GM10847 (cell line): ENCODE results near the gene IFT88.

Experiments
- POLR2A ChIP-seq: IDR thresholded peaks from 2 replicates; pipeline ENCODE4 v1.6.1; 2011; ENCODE audit not compliant: insufficient read length; ENCODE audit errors: extremely low read depth

Gene IFT88

DNA sequence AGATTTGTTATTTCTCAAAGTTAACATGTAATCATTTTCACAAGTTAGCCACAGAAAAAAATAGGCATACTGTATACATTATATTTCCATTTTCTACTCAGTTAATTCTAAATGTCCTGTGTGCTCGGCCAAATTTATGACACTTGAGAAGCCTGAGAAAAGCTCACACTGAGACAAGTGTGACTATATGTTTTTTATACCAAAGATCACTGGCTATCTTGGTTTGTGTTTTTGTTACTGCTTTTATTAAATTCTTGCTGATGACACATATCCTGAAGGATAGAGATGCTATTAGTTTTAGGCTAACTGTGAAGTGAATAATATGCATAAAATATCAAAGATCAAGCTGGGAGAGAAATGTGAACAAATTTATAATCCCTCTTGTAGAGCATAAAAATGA lies 87.2 kb downstream of the IFT88 start:
- no peak for TF ChIP-seq POLR2A

GRCh38 chr13:20658451-20659040 lies 91.6 kb downstream of the IFT88 start:
- TF ChIP-seq POLR2A: no peak

GRCh38 chr13:20664351-20664750 lies 97.4 kb downstream of the IFT88 start:
- no peak for TF ChIP-seq POLR2A

GRCh38 chr13:20666948-20667347 lies 100.0 kb downstream of the IFT88 start:
- no peak for TF ChIP-seq POLR2A

GRCh38 chr13:20667857-20668437 lies 101.0 kb downstream of the IFT88 start:
- TF ChIP-seq POLR2A: no peak

- no peak for TF ChIP-seq POLR2A
Observed at GRCh38 chr13:20669162-20669561, 102.2 kb downstream of the IFT88 start.

- TF ChIP-seq POLR2A: no peak
Observed at GRCh38 chr13:20671789-20672188, 104.8 kb downstream of the IFT88 start.

DNA sequence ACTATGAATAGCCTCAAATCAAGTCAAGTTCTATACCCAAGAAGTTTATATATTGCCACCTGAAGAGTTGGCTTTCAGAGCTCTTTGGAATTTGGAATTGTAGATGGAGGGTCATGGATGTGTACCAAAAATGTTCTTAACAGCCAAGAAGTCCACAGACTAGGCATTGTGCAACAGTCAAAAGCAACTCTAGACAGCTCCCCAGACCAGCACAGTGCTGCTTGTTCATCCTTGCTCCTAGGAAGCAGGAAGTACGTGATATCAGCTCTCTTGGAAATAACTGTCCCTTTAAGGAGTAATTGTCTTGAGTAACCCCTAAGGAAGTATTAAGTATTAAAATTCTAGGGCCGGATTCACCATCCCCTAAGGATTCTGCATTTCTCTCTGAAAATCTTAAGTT lies 105.8 kb downstream of the IFT88 start:
- no peak for TF ChIP-seq POLR2A

DNA sequence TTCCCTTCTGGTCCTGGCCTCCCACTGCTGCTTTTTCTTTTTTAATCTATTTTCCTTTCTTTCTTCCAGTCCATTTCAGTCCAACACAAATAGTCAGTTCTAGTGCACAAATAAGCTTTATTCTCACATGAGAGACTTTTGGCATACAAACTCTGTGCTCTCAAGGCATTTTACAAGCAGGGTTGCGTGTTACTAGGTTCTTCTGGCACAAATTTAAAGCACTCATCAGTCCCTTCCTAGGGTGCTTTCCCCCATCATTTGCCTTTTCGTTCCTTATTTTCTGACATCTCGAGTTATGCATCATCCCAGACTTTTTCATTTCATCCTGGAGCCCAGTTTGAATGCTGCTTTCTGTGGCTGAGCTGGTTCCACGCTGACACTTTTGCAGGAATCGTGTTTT lies 106.8 kb downstream of the IFT88 start:
- TF ChIP-seq POLR2A: no peak

GRCh38 chr13:20676213-20676612 lies 109.3 kb downstream of the IFT88 start:
- no peak for TF ChIP-seq POLR2A

DNA sequence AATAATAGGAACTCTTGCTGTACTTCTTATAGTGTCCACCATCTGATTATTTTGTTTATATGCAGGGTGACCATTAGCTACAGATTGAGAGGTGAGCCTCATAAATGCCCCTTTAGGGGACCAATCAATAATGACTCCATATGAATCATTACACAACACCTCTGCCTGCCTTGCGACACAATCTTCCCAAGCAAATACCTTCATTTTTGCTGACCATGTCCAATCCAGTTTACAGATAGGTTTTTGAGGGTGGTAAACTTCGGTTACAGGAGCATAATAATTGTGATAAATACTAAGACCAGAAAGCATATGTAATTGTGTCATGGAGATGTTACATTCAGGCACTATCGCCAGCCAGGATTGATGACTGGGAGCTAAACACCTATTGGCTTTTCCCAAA lies 112.9 kb downstream of the IFT88 start:
- TF ChIP-seq POLR2A: no peak

GRCh38 chr13:20680416-20681080 lies 113.6 kb downstream of the IFT88 start:
- TF ChIP-seq POLR2A: no peak

DNA sequence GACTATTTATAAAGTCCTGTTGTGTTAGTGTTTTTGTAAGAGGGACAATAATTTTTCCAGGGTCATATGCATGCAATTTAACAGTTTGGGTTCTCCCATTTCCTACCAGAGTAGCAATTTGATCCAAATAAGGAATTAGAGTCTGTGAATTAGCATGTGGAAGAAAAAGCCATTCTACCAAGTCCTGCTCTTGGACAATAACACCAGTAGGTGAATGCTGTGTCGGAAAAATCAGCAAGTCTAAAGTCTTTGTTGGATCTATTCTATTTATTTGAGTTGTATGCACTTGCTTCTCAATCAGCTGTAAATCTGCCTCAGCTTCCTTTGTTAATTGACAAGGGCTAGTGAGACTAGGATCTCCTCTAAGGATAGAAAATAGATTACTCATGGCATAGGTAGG lies 115.1 kb downstream of the IFT88 start:
- TF ChIP-seq POLR2A: no peak

GRCh38 chr13:20684041-20684440 lies 117.1 kb downstream of the IFT88 start:
- no peak for TF ChIP-seq POLR2A

DNA sequence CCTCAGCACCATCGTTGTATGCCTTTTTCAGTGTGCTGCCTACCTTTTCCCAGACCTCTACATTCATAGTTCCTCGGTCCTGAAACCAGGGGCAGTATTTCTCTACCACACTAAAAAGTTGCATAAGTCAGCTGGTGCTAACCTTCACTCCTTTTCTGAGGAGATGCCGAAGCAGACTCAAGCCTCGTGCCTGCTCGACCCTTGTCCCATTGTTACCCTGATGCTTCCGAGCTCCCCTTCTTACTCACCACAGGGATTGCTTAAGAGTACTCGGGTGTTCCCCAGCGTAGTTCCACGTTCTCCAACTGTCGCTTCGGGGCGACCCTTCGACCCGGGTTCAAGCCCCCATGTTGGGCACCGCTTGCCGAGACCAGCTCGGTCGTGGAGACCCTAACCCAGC lies 117.6 kb downstream of the IFT88 start:
- no peak for TF ChIP-seq POLR2A

- no peak for TF ChIP-seq POLR2A
Observed at GRCh38 chr13:20685092-20685491, 118.1 kb downstream of the IFT88 start.

GRCh38 chr13:20686167-20686566 lies 119.2 kb downstream of the IFT88 start:
- no peak for TF ChIP-seq POLR2A

DNA sequence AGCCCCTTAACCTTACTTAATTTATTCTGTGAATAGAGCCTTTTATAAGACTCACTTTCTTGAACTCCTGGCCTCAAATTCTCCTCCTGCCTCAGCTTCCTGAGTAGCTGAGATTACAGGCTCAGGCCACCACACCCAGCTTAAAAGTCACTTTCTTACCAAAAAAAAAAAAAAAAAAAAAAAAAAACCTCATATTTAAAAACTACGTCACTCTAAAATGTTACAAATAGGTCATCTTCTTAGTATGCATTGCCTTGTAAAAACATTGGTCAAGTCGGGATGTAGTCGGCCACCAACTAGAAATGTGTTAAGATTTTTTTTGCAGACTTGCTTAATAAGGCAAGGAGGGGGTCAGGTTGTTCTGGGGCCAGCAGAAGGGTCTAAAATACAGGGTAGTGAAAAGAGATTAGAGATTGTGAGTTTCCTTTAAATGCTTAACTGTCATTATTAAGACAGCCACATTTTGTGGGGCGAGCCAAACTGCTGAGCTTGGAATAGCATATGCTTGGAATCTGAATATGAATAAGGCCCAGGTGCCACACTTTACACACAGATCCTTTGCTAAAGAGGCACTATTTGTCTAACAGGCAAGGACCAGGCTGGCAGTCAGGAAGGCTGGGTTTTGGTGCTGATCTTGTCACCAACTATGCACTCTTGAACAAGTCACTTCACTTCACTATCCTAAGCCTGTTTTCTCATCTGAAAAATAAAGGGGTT lies 120.1 kb downstream of the IFT88 start:
- no peak for TF ChIP-seq POLR2A
